ENCODE measurements around the gene ARAP2.

DNA sequence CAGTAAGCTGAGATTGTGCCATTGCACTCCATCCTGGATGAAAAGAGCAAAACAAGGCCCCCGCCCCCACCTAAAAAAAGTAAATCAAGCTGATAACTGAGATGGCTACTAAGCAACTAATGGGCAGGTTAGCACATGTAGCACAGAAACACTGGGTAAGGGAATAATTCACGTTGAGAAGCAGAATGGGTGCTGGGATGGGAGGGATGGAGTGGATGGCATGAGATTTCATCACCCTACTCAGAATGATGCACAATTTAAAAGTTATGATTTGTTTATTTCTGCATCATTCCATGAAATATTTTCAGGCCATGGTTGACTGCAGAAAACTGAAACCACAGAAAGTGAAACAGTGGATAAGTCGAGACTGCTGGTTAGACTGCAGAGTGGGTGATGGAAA is 224.0 kb downstream of the ARAP2 start:
- no peak for TF ChIP-seq MAX (CRISPR knock-in tag; IDR thresholded peaks at IDR 0.05)
- no peak for TF ChIP-seq YY1 (IDR thresholded peaks at IDR 0.05; ENCODE audit: borderline replicate concordance in 1 of 3, control insufficient read depth in 1 of 3, extremely low read depth in 1 of 3, insufficient read depth in 3 of 3, insufficient read length in 1 of 3, insufficient replicate concordance in 2 of 3, low read depth in 1 of 3, low read length in 2 of 3)
- no peak for TF ChIP-seq NFATC3 (IDR thresholded peaks at IDR 0.05)
- TF ChIP-seq MTA1 (IDR thresholded peaks at IDR 0.05; ENCODE audit: borderline replicate concordance), result no peak
- no peak for TF ChIP-seq SIN3A (IDR thresholded peaks at IDR 0.05; ENCODE audit: borderline replicate concordance in 2 of 2, control insufficient read depth in 1 of 2, low read depth in 2 of 2, low read length in 2 of 2)
- TF ChIP-seq ZNF239 (CRISPR knock-in tag; IDR thresholded peaks at IDR 0.05), result no peak
- TF ChIP-seq KLF16 (IDR thresholded peaks at IDR 0.05), result no peak
- TF ChIP-seq, protein P1, sequence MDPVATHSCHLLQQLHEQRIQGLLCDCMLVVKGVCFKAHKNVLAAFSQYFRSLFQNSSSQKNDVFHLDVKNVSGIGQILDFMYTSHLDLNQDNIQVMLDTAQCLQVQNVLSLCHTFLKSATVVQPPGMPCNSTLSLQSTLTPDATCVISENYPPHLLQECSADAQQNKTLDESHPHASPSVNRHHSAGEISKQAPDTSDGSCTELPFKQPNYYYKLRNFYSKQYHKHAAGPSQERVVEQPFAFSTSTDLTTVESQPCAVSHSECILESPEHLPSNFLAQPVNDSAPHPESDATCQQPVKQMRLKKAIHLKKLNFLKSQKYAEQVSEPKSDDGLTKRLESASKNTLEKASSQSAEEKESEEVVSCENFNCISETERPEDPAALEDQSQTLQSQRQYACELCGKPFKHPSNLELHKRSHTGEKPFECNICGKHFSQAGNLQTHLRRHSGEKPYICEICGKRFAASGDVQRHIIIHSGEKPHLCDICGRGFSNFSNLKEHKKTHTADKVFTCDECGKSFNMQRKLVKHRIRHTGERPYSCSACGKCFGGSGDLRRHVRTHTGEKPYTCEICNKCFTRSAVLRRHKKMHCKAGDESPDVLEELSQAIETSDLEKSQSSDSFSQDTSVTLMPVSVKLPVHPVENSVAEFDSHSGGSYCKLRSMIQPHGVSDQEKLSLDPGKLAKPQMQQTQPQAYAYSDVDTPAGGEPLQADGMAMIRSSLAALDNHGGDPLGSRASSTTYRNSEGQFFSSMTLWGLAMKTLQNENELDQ (CRISPR knock-in tag; IDR thresholded peaks at IDR 0.05; ENCODE audit: borderline replicate concordance), result no peak
